ENCODE data around the gene ABCA10.
"Not testable (repeated sequence)": the region's sequence is repeated elsewhere in the genome, so short reads cannot be mapped to it uniquely, and the experiment has no call there.

Gene ABCA10

GRCh38 chr17:69230939-69231338 is 2.3 kb upstream of the ABCA10 start:
- DNase-seq (ENCODE audit: low spot score): no peak

DNA sequence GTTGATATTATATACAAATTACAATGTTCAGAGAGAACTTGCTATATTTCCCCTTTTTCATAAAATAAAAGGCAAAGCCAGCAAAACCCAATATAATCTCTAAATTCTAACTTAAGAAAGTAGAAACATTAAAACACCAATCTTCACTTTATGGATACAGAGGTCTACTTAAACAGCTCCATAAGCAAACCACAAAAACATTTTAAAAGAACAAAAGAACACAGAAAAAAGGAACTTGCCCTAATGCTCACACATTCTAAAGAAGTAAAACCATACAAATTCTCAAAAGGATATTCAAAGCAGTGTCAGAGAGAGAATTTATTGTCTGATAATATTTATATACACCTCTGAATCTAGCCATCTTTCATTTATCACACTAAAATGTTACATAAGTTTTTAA is 606 bp downstream of the ABCA10 start:
- no peak for DNase-seq (ENCODE audit: low spot score)

DNA sequence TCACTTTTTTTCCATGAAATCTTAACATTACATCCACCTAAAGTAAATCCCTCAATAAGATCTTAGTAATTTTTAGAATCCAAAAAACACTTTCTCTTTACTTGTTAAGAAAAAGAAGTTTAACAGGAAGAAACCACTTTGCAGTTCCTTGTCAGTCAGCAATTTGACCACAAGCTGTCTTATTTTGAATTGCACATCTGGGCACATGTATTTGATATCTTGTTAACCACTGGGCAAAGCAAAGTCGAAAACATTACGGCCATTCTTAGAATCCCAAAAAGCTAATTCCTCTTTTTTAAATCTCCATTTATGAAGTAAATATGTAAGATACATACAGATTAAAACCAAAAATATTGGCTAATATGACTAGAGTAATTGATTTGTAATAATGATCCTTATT is 1.1 kb downstream of the ABCA10 start:
- DNase-seq (ENCODE audit: low spot score): no peak

DNA sequence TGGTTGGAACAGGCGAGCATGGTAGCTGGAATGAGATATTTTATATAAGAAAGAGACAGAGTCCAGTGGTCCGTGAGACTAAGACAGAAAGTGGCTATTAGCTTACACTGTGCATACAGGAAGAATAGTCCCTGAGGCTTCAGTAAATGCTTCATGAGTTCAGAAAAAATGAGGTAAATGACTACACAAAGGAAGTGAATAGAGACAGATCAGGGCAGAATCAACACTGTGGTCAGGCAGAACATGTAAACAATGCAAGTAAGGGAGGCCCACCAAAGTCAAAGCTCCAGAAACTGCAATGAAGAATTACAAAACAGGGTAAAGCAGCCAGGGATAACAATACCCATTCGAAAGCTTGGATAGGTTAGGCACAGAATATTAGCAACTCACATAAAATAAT is 4.8 kb downstream of the ABCA10 start:
- no peak for DNase-seq (ENCODE audit: low spot score)

GRCh38 chr17:69222707-69223258 is 5.8 kb downstream of the ABCA10 start:
- no peak for DNase-seq (ENCODE audit: low spot score)

GRCh38 chr17:69220098-69220497 is 8.5 kb downstream of the ABCA10 start:
- DNase-seq (ENCODE audit: low spot score): no peak

GRCh38 chr17:69218986-69219385 is 9.6 kb downstream of the ABCA10 start:
- no peak for DNase-seq (ENCODE audit: low spot score)

DNA sequence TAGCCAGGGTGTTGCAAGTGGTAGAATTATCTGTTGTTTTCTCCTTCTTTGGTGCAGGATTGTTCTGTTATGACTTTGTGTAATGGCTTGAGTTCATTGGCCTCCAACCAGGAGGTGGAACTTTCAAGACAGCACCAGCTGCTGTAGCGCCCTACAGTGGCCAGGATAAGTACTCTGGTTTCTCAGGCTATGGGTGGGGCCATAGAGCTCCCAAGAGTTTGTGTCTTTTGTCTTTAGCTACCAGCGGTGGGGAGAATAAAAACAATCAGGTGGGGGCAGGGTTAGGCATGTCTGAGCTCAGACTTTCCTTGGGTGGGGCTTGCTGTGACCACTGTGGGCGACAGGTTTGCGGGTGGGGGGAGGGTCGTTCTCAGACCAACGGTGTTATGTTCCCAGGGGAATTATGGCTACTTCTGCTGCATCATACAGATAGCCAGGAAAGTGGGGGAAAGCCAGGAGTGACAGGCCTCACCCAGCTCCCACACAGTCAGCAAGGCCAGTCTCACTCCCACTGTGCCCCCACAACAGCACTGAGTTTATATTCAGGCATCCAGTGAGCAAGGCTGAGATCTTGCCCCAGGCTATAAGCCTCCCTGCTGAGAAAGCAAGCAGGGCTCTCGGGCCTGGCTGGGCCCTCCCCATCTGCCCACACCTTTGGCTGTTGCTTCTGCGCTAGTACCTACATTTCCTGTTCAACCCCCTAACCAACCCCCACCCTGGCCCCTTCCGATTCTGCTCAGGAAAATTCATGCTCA is 15.4 kb downstream of the ABCA10 start:
- no peak for DNase-seq (ENCODE audit: low spot score)

DNA sequence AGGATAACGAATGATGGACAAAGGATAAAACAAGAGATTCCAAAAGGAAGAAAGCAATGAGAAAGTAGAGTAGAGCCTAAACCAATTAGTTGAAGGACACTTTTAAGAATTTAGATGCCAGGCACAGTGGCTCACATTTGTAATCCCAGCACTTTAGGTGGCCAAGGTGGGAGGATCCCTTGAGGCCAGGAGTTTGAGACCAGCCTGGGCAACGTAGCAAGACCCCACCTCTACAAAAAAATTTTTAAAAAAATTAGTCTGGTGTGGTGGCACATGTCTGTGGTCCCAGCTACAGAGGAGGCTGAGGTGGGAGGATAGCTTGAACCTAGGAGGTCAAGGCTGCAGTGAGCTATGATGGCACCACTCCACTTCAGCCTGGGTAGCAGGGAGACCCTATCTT is 20.0 kb downstream of the ABCA10 start:
- no peak for DNase-seq (ENCODE audit: low spot score)

- no peak for DNase-seq (ENCODE audit: low spot score)
Observed at GRCh38 chr17:69207151-69207550, 21.5 kb downstream of the ABCA10 start.

- DNase-seq (ENCODE audit: low spot score): no peak
Observed at GRCh38 chr17:69198238-69198637, 30.4 kb downstream of the ABCA10 start.

GRCh38 chr17:69196105-69196653 is 32.4 kb downstream of the ABCA10 start:
- DNase-seq (ENCODE audit: low spot score): not testable (repeated sequence)

GRCh38 chr17:69192754-69193153 is 35.9 kb downstream of the ABCA10 start:
- DNase-seq (ENCODE audit: low spot score): no peak

GRCh38 chr17:69188796-69189195 is 39.8 kb downstream of the ABCA10 start:
- DNase-seq (ENCODE audit: low spot score): no peak

DNA sequence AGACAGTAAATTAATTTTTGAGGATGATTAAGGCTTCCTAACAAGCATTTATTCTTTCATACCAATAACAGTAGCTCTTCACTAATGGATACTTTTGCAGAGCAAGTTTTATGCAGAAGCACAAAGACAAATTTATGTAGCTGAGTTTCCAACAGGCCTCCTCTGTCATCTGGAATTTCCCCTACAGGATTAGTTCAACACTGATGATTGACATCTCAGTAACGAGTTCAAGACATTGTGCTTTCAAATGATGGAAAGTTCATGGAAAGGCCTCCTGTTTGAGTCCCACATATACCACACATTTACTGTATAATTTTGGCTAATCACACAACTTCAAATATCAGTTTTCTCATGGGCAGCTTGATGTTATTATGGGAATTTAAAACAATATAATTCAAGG is 40.6 kb downstream of the ABCA10 start:
- no peak for DNase-seq (ENCODE audit: low spot score)

DNA sequence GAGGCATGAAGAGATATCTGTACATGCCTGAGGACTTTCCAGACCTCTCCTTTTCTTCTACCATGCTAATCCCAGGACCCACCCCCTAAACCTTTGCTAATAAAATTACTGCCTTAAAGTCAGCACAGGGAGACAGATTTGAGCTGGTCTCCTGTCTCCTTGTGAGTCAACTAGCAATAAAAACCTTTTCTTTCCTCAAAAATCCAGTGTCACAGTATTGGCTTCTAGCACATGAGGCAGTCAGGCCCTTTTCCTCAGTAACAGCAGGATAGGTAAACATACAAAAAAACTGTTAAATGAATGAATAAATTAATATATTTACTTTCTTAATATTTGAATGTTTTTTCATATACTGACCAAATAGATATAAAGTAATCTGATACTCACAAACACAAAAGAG is 41.3 kb downstream of the ABCA10 start:
- no peak for DNase-seq (ENCODE audit: low spot score)

DNA sequence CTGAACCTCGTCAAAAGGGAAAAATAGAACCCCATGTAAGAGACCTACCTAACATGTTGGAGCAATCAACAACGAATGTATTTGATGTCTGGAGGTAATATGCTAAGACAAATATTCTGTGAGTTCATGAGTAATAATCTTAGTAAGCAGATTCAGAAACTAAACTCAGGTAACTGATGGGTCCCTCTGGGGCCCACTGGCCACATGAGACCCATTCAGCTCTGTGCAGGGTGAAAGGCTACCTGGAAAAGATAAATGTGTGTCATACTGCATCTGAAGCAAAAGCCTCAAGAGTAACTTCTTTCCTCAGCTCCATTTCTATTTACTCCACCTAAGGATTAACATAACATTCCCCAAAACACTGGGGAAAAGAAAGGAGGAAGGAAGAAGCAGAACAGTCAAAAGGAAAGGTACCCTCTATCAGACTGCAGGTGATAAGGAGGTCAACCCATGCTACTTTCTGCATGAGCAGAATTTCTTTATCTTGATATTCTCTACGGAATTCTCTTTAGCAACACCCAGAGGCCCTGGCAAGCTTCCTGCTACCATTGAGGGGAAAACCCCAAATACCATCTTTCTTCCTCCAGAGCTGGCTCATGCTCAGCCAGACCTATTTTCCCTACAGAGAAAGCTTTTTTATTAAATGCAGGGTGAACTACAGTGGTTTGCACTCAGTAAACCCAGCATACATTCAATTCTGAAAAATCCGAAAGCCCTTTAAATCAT is 49.2 kb downstream of the ABCA10 start:
- DNase-seq (ENCODE audit: low spot score): no peak

- DNase-seq (ENCODE audit: low spot score): no peak
Observed at GRCh38 chr17:69176457-69176795, 52.2 kb downstream of the ABCA10 start.

DNA sequence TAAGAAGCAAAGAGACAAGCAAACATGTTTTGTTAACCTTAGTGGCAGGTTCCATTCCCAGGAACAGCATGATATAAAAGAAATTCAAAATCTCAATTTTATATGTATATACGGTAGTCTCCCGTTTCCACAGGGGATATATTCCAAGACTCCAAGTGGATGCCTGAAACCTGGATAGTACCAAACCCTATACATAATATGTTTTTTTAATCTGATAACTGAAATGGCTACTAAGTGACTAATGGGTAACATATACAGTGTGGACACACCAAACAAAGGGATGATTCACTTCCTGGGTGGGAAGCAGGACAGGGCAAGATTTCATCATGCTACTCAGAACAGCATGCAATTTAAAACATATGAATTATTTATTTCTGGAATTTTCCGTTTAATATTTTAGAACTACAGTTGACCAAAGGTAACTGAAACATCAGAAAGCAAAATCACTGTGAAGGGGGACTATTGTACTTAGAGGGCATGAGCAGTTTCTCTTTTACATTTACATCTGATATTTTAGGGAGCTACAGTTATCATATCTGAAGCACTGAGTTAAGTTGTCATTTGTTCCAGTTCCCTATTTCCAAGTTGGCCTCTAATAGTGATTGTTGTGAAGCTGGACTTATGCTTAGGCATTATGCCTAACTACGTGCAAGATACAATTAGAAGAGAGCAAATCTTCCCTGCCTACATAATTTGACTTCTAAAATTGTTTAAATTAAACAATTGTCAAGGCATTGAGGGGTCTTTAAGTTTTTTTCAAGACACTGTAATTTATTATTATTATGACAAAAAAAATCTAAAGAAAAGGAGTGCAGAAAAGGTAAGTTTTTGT is 52.8 kb downstream of the ABCA10 start:
- DNase-seq (ENCODE audit: low spot score): no peak

- DNase-seq (ENCODE audit: low spot score): no peak
Observed at GRCh38 chr17:69175262-69175624, 53.4 kb downstream of the ABCA10 start.

GRCh38 chr17:69173118-69173517 is 55.5 kb downstream of the ABCA10 start:
- DNase-seq (ENCODE audit: low spot score): no peak

DNA sequence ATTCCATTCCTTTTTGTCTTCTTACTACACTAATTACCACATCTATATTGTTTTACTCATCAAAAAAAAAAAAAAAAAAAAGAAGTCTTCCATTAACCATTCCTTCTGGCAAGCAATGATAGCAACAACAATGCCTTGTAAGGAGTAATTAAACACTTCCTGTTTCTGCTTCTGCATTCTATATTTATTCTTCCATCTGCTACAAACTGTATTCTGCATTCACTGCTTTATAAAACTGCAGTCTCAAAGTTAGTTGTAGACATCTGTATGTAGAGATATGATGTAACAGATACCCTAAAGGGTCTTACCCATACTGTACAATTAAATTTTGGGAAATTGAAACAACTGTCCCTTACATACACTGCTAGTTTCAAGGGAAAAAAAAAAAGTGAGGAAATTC is 58.2 kb downstream of the ABCA10 start:
- DNase-seq (ENCODE audit: low spot score): no peak
